ENCODE data around the gene GOLGA8B. TPM values are rescaled to one million over a fixed set of nuclear protein-coding genes. Genes with fewer than 3 reads are reported as not detected.
A peak's percentile ranks its signal among the peaks of the same experiment; 100 is the strongest.
"Not testable (repeated sequence)": the region's sequence is repeated elsewhere in the genome, so short reads cannot be mapped to it uniquely, and the experiment has no call there.

Gene GOLGA8B
- total RNA-seq, 1 experiment from 2014 or later: 11.9 TPM

- no peak for DNase-seq (ENCODE audit: low read depth)
- in situ Hi-C loops (cut with HindIII; ENCODE audit: low pct_unique_long_range_greater_than_20kb, low sequenced_read_pairs): no loop called here
These were observed 22.7 kb upstream of the GOLGA8B start for GRCh38 chr15:34606131-34606530.

GRCh38 chr15:34603095-34603494 lies 19.6 kb upstream of the GOLGA8B start:
- in situ Hi-C loops (cut with HindIII; ENCODE audit: low pct_unique_long_range_greater_than_20kb, low sequenced_read_pairs): no loop called here
- no peak for DNase-seq (ENCODE audit: low read depth)

GRCh38 chr15:34600923-34601322 lies 17.5 kb upstream of the GOLGA8B start:
- in situ Hi-C loops (cut with HindIII; ENCODE audit: low pct_unique_long_range_greater_than_20kb, low sequenced_read_pairs): no loop called here
- DNase-seq (ENCODE audit: low read depth): no peak

- in situ Hi-C loops (cut with HindIII; ENCODE audit: low pct_unique_long_range_greater_than_20kb, low sequenced_read_pairs): no loop called here
- no peak for DNase-seq (ENCODE audit: low read depth)
These were observed 15.5 kb upstream of the GOLGA8B start for GRCh38 chr15:34598799-34599585.

- no peak for DNase-seq (ENCODE audit: low read depth)
- in situ Hi-C loops (cut with HindIII; ENCODE audit: low pct_unique_long_range_greater_than_20kb, low sequenced_read_pairs): no loop called here
These were observed 13.9 kb upstream of the GOLGA8B start for GRCh38 chr15:34597316-34597715.

- DNase-seq (ENCODE audit: low read depth): no peak
- in situ Hi-C loops (cut with HindIII; ENCODE audit: low pct_unique_long_range_greater_than_20kb, low sequenced_read_pairs): no loop called here
These were observed 10.9 kb upstream of the GOLGA8B start for GRCh38 chr15:34594361-34594760.

GRCh38 chr15:34591306-34591705 lies 7.9 kb upstream of the GOLGA8B start:
- no peak for DNase-seq (ENCODE audit: low read depth)
- in situ Hi-C loops (cut with HindIII; ENCODE audit: low pct_unique_long_range_greater_than_20kb, low sequenced_read_pairs): no loop called here

GRCh38 chr15:34588046-34588674 lies 4.7 kb upstream of the GOLGA8B start:
- in situ Hi-C loops (cut with HindIII; ENCODE audit: low pct_unique_long_range_greater_than_20kb, low sequenced_read_pairs): no loop called here

GRCh38 chr15:34585966-34586365 lies 2.5 kb upstream of the GOLGA8B start:
- DNase-seq (ENCODE audit: low read depth); in situ Hi-C loops (cut with HindIII; ENCODE audit: low pct_unique_long_range_greater_than_20kb, low sequenced_read_pairs): not testable (repeated sequence)

More at GRCh38 chr15:34588046-34588674, 4.7 kb upstream of the GOLGA8B start:
- peak; percentile 73 for DNase-seq (ENCODE audit: low read depth)

- in situ Hi-C loops (cut with HindIII; ENCODE audit: low pct_unique_long_range_greater_than_20kb, low sequenced_read_pairs): no loop called here
- no peak for DNase-seq (ENCODE audit: low read depth)
These were observed 1.5 kb upstream of the GOLGA8B start for GRCh38 chr15:34584996-34585395.

- in situ Hi-C loops (cut with HindIII; ENCODE audit: low pct_unique_long_range_greater_than_20kb, low sequenced_read_pairs): no loop called here
- no peak for DNase-seq (ENCODE audit: low read depth)
These were observed 848 bp upstream of the GOLGA8B start for GRCh38 chr15:34584330-34584668.

GRCh38 chr15:34582461-34583371 lies 735 bp downstream of the GOLGA8B start:
- peak; percentile 64 for DNase-seq (ENCODE audit: low read depth)
- in situ Hi-C loops (cut with HindIII; ENCODE audit: low pct_unique_long_range_greater_than_20kb, low sequenced_read_pairs): no loop called here

GRCh38 chr15:34581687-34582460 lies 1.6 kb downstream of the GOLGA8B start:
- in situ Hi-C loops (cut with HindIII; ENCODE audit: low pct_unique_long_range_greater_than_20kb, low sequenced_read_pairs); DNase-seq (ENCODE audit: low read depth): not testable (repeated sequence)

- in situ Hi-C loops (cut with HindIII; ENCODE audit: low pct_unique_long_range_greater_than_20kb, low sequenced_read_pairs): no loop called here
- DNase-seq (ENCODE audit: low read depth): no peak
These were observed 2.4 kb downstream of the GOLGA8B start for GRCh38 chr15:34581043-34581365.

- in situ Hi-C loops (cut with HindIII; ENCODE audit: low pct_unique_long_range_greater_than_20kb, low sequenced_read_pairs); DNase-seq (ENCODE audit: low read depth): not testable (repeated sequence)
These were observed 3.0 kb downstream of the GOLGA8B start for GRCh38 chr15:34580251-34581042.

GRCh38 chr15:34578283-34578674 lies 5.2 kb downstream of the GOLGA8B start:
- in situ Hi-C loops (cut with HindIII; ENCODE audit: low pct_unique_long_range_greater_than_20kb, low sequenced_read_pairs): no loop called here

GRCh38 chr15:34577658-34578282 lies 5.7 kb downstream of the GOLGA8B start:
- in situ Hi-C loops (cut with HindIII; ENCODE audit: low pct_unique_long_range_greater_than_20kb, low sequenced_read_pairs); DNase-seq (ENCODE audit: low read depth): not testable (repeated sequence)

More at GRCh38 chr15:34578283-34578674, 5.2 kb downstream of the GOLGA8B start:
- no peak for DNase-seq (ENCODE audit: low read depth)
